CD4-positive, alpha-beta T cell (primary cell): Measurements from ENCODE around the gene AGAP1. TPM values are rescaled to one million over a fixed set of nuclear protein-coding genes. Genes with fewer than 3 reads are reported as not detected.

ENCODE experiments used
- ATAC-seq: fragments of 200-7000 bp; cut with Tn5 transposase; one replicate; pipeline ENCODE4 v1.10.0; 2022; ENCODE audit warnings: mild to moderate bottlenecking; ENCODE audit not compliant: poor library complexity
- CTCF ChIA-PET: fragments of 350-600 bp; sonication (Branson Sonifier 250); formaldehyde crosslinking; loops from one replicate; lab custom pipeline; 2021; ENCODE audit warnings: antibody characterized with exemption, inconsistent platforms; lab: Charles Lee
- POLR2A ChIA-PET: fragments of 350-600 bp; sonication (Branson Sonifier 250); formaldehyde crosslinking; loops from one replicate; lab custom pipeline; 2021; ENCODE audit warnings: antibody characterized with exemption, inconsistent platforms; lab: Charles Lee
- DNase-seq, 14 experiments: peaks; one replicate each; pipeline ENCODE4 v3.0.0-alpha.2; 2013 to 2020; ENCODE audit warnings: mixed read lengths in 2 of 14
- H3K27ac ChIP-seq, 2 donors: one replicate each; pipeline versions ENCODE4 v1.5.1 to v1.7.0; 2013; ENCODE audit warnings: low read length in 2 of 2, low read depth in 1 of 2, mild to moderate bottlenecking in 1 of 2
- H3K27me3 ChIP-seq, 2 experiments: 1 replicate in 1 of 2; 2 replicates in 1 of 2; pipeline versions ENCODE4 v1.6.1 to v1.7.0; 2013; ENCODE audit warnings: low read length in 2 of 2, control low read depth in 1 of 2, mild to moderate bottlenecking in 1 of 2, moderate library complexity in 1 of 2; ENCODE audit not compliant: insufficient read depth in 2 of 2, control insufficient read depth in 1 of 2
- H3K36me3 ChIP-seq: one replicate; pipeline ENCODE4 v1.6.1; 2013; ENCODE audit warnings: low read length, control low read depth; ENCODE audit not compliant: insufficient read depth
- H3K4me1 ChIP-seq: one replicate; pipeline ENCODE4 v1.6.1; 2013; ENCODE audit warnings: low read length, control low read depth; ENCODE audit not compliant: insufficient read depth
- H3K4me3 ChIP-seq: one replicate; pipeline ENCODE4 v1.5.1; 2013; ENCODE audit warnings: mild to moderate bottlenecking, low read length, moderate library complexity
- H3K9me3 ChIP-seq, 2 experiments: 1 replicate in 1 of 2; 2 replicates in 1 of 2; pipeline versions ENCODE4 v1.6.1 to v1.7.0; 2013; ENCODE audit warnings: low read length in 2 of 2, mild to moderate bottlenecking in 2 of 2, control low read depth in 1 of 2, moderate library complexity in 1 of 2; ENCODE audit not compliant: control insufficient read depth in 1 of 2, insufficient read depth in 1 of 2
- H3K27ac Mint-ChIP-seq: one replicate; pipeline ENCODE4 v1.8.0; 2020; ENCODE audit warnings: mixed read lengths
- H3K27me3 Mint-ChIP-seq: one replicate; pipeline ENCODE4 v1.8.0; 2021; ENCODE audit warnings: mixed read lengths
- H3K36me3 Mint-ChIP-seq: one replicate; pipeline ENCODE4 v1.8.0; 2021; ENCODE audit warnings: low read depth, mixed read lengths
- H3K4me1 Mint-ChIP-seq: one replicate; pipeline ENCODE4 v1.8.0; 2021; ENCODE audit warnings: low read depth, mixed read lengths
- H3K4me3 Mint-ChIP-seq: one replicate; pipeline ENCODE4 v1.8.0; 2020; ENCODE audit warnings: mild to moderate bottlenecking, mixed read lengths
- H3K9me3 Mint-ChIP-seq: one replicate; pipeline ENCODE4 v1.8.0; 2020; ENCODE audit warnings: mixed read lengths
- intact Hi-C, 2 experiments: fragments of 100-400 bp; cut with DNase I in 1 of 2; cut with micrococcal nuclease in 1 of 2; formaldehyde crosslinking; loops; one replicate each; pipeline versions ENCODE4 v1.15.1 to v1.9.0; 2023 to 2025; cut with DNase I, micrococcal nuclease
- total RNA-seq, 174 experiments: library from RNA in 2 of 174; stranded (reverse) in 2 of 174; gene quantifications; one replicate each; pipeline ENCODE4 v1.2.3 and lab custom pipeline; 2021 to 2026
- TF ChIP-seq, protein P1 (sequence below): fragments of 200-600 bp; IDR thresholded peaks from one replicate; pipeline ENCODE4 v1.8.0; 2022; ENCODE audit warnings: antibody characterized with exemption, mild to moderate bottlenecking

Gene AGAP1
- total RNA-seq, 2 experiments from 2014 or later, result 2.6 to 3.1 TPM

DNA sequence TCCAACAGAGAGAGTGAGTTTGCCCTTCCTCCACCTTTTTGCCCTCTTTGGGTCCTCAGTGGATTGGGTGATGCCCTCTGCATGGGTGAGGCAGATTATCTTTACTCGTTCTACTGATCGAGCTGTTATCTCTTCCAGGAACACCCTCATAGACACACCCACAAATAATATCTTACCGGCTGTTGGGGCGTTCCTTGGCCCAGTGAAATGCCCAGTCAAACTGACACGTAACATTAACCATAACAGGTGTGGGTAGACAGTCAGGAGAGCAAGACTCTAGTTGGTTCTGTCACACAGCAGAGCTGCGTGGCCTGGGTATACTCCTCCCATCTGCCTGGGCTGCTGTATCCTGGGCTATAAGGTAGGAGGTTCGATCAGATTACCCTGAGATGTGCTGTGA, 144.1 kb downstream of the AGAP1 start:
- no peaks in the 10 kb centered on the region for H3K9me3 Mint-ChIP-seq
- H3K4me1 ChIP-seq, result no peaks in the 10 kb centered on the region
- no peak overlapping the region for H3K4me3 ChIP-seq
- DNase-seq (no peak), ATAC-seq (no peak)
- H3K27ac ChIP-seq, result no peak overlapping the region
- POLR2A ChIA-PET, result no interaction called here
- CTCF ChIA-PET, result no interaction called here
- TF ChIP-seq, protein P1, sequence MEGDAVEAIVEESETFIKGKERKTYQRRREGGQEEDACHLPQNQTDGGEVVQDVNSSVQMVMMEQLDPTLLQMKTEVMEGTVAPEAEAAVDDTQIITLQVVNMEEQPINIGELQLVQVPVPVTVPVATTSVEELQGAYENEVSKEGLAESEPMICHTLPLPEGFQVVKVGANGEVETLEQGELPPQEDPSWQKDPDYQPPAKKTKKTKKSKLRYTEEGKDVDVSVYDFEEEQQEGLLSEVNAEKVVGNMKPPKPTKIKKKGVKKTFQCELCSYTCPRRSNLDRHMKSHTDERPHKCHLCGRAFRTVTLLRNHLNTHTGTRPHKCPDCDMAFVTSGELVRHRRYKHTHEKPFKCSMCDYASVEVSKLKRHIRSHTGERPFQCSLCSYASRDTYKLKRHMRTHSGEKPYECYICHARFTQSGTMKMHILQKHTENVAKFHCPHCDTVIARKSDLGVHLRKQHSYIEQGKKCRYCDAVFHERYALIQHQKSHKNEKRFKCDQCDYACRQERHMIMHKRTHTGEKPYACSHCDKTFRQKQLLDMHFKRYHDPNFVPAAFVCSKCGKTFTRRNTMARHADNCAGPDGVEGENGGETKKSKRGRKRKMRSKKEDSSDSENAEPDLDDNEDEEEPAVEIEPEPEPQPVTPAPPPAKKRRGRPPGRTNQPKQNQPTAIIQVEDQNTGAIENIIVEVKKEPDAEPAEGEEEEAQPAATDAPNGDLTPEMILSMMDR, result no peak
- H3K36me3 Mint-ChIP-seq, result no peaks in the 10 kb centered on the region
- H3K27me3 Mint-ChIP-seq, result peaks cover 42% of the 10 kb centered on the region
- intact Hi-C loops, result no loop called here
- H3K36me3 ChIP-seq, result no peaks in the 10 kb centered on the region
- no peaks in the 10 kb centered on the region for H3K27me3 ChIP-seq
- peaks cover 0 to 3% of the 10 kb centered on the region in 2 experiments for H3K9me3 ChIP-seq
- no peaks in the 10 kb centered on the region for H3K4me1 Mint-ChIP-seq
- H3K4me3 Mint-ChIP-seq, result no peak overlapping the region
- no peak overlapping the region for H3K27ac Mint-ChIP-seq

DNA sequence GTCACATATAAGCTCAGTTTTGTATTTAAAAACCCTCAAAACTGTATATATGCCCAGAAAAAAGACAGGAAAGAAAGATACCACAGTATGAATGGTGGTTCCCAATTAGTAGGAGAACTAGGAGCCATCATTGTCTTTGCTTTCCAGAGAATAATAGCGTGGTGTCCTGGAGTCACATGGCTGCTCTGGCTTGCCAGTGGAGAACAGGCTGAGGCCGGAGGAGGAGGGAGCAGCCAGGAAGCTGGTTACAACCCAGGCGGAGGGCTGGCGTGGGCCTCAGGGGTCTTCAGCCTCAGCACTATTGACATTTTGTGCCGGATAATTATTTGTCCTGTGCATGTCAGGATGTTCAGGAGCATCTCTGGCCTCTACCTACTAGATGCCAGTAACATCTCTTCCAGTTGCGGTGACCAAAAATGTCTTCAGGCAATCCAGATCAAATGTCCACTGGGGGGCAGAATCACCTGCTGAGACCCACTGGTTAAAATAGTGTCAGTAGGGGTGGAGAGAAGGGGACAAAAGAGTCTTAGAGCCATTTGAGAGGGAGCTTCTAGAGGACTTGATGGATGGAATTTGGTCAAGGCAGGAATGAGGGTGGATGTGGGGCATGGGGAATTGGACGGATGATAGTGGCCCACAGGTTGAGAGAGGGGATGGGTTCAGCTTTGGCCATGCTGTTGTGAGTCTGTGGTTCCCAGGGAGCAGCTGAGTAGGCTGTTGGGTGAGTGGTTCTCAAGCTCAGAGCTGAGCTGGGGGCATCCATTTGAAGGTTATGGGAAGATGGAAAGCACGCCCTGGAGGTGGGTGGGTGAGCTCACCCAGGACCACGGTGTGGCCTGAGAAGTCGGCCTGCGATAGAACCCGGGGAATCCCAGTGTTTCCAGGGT, 144.9 kb downstream of the AGAP1 start:
- Histone ChIP-seq H3K27ac (no peak overlapping the region), H3K4me1 (no peaks in the 10 kb centered on the region), H3K9me3 (peaks cover 0 to 3% of the 10 kb centered on the region in 2 experiments), H3K36me3 (no peaks in the 10 kb centered on the region), H3K27me3 (no peaks in the 10 kb centered on the region), H3K4me3 (no peak overlapping the region)
- DNase-seq (no peak), ATAC-seq (no peak)
- TF ChIP-seq, protein P1, result no peak
- CTCF ChIA-PET, result no interaction called here
- Mint-ChIP-seq H3K27ac (no peak overlapping the region), H3K4me1 (no peaks in the 10 kb centered on the region), H3K4me3 (no peak overlapping the region), H3K36me3 (no peaks in the 10 kb centered on the region), H3K9me3 (no peaks in the 10 kb centered on the region), H3K27me3 (peaks cover 42% of the 10 kb centered on the region)
- POLR2A ChIA-PET, result no interaction called here
- intact Hi-C loops, result no loop called here

DNA sequence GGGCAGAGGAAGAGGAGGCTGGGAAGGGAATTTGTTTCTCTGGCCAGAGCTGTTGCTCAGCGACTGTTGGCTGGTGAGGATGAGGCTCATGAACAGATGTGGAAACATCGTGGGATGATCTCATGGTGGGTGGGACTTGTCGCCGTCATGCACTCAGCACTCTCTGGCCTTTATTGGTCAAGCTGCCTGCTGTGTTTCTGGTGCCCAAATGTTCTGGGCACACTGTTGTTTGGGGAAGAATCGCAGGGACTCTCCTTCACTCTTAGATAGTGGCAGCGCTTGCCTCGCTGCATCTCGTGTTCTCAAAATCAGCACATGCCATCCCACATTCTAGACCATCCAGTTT, 145.6 kb downstream of the AGAP1 start:
- Mint-ChIP-seq H3K27me3 (peaks cover 44% of the 10 kb centered on the region), H3K36me3 (no peaks in the 10 kb centered on the region), H3K4me1 (no peaks in the 10 kb centered on the region), H3K4me3 (no peak overlapping the region), H3K27ac (no peak overlapping the region), H3K9me3 (no peaks in the 10 kb centered on the region)
- no peaks in the 10 kb centered on the region for H3K27me3 ChIP-seq
- peaks cover 0 to 3% of the 10 kb centered on the region in 2 experiments for H3K9me3 ChIP-seq
- no peak overlapping the region for H3K27ac ChIP-seq
- H3K36me3 ChIP-seq, result no peaks in the 10 kb centered on the region
- DNase-seq (no peak), ATAC-seq (no peak)
- no peaks in the 10 kb centered on the region for H3K4me1 ChIP-seq
- no peak overlapping the region for H3K4me3 ChIP-seq
- intact Hi-C loops, result no loop called here
- ChIA-PET POLR2A (no interaction called here), CTCF (no interaction called here)
- TF ChIP-seq, protein P1, result no peak
